Measurements from ENCODE around the gene ST8SIA4. TPM values are rescaled to one million over a fixed set of nuclear protein-coding genes. Genes with fewer than 3 reads are reported as not detected.
A peak's percentile ranks its signal among the peaks of the same experiment; 100 is the strongest.

The ST8SIA4 gene
- total RNA-seq, 2 donors from 2014 or later, result 127 to 148 TPM

- no peaks in the 10 kb centered on the region for H3K27me3 Mint-ChIP-seq
Measured at GRCh38 chr5:100898504-100899346, 4.4 kb downstream of the ST8SIA4 start.

DNA sequence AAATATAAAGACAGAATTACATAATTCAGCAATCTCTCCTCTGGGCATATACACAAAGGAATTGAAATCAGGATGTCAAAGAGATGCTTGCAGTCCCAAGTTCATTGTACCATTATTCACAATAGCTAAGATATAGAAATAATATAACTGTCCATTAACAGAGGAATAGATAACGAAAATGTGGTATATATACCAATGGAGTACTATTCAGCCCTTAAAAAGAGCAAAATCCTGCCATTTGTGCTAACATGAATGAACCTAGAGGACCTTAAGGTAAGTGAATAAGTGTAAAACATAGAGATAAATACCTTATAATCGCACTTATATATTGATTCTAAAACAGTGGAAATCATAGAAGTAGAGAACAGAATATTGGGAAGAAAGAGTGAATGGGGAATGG, 7.0 kb downstream of the ST8SIA4 start:
- DNase-seq (ENCODE audit: low spot score) (no peak), ATAC-seq (no peak)
- Mint-ChIP-seq H3K9me3 (no peaks in the 10 kb centered on the region), H3K4me3 (peak overlapping the region; percentile 76), H3K4me1 (ENCODE audit: low read depth in 2 of 2) (peaks cover 37 to 61% of the 10 kb centered on the region in 2 donors), H3K27me3 (no peaks in the 10 kb centered on the region), H3K36me3 (peaks cover 51% of the 10 kb centered on the region), H3K27ac (peak overlapping the region; percentile 74 to 97)

More at GRCh38 chr5:100898504-100899346, 4.4 kb downstream of the ST8SIA4 start:
- no peak for ATAC-seq
- Mint-ChIP-seq H3K27ac (peak overlapping the region; percentile 97 to 98), H3K9me3 (no peaks in the 10 kb centered on the region), H3K4me3 (peak overlapping the region; percentile 99), H3K4me1 (ENCODE audit: low read depth in 2 of 2) (peaks cover 33 to 58% of the 10 kb centered on the region in 2 donors), H3K36me3 (peaks cover 62% of the 10 kb centered on the region)
- DNase-seq (ENCODE audit: low spot score), result no peak

- peak; percentile 87 to 89 for ATAC-seq
- Mint-ChIP-seq H3K4me3 (peak overlapping the region; percentile 71), H3K4me1 (ENCODE audit: low read depth in 2 of 2) (peaks cover 37 to 79% of the 10 kb centered on the region in 2 donors), H3K9me3 (peaks cover 4% of the 10 kb centered on the region), H3K27me3 (no peaks in the 10 kb centered on the region), H3K36me3 (peaks cover 43% of the 10 kb centered on the region), H3K27ac (peak overlapping the region; percentile 99)
- DNase-seq (ENCODE audit: low spot score), result no peak
Measured at GRCh38 chr5:100890461-100891008, 12.5 kb downstream of the ST8SIA4 start.

- peak overlapping the region; percentile 71 for H3K4me3 Mint-ChIP-seq
- peaks cover 4% of the 10 kb centered on the region for H3K9me3 Mint-ChIP-seq
- H3K4me1 Mint-ChIP-seq (ENCODE audit: low read depth in 2 of 2), result peaks cover 37 to 77% of the 10 kb centered on the region in 2 donors
- peak overlapping the region; percentile 99 for H3K27ac Mint-ChIP-seq
- DNase-seq (ENCODE audit: low spot score), result no peak
- H3K27me3 Mint-ChIP-seq, result no peaks in the 10 kb centered on the region
- no peak for ATAC-seq
- H3K36me3 Mint-ChIP-seq, result peaks cover 41% of the 10 kb centered on the region
Measured at GRCh38 chr5:100889896-100890295, 13.2 kb downstream of the ST8SIA4 start.

DNA sequence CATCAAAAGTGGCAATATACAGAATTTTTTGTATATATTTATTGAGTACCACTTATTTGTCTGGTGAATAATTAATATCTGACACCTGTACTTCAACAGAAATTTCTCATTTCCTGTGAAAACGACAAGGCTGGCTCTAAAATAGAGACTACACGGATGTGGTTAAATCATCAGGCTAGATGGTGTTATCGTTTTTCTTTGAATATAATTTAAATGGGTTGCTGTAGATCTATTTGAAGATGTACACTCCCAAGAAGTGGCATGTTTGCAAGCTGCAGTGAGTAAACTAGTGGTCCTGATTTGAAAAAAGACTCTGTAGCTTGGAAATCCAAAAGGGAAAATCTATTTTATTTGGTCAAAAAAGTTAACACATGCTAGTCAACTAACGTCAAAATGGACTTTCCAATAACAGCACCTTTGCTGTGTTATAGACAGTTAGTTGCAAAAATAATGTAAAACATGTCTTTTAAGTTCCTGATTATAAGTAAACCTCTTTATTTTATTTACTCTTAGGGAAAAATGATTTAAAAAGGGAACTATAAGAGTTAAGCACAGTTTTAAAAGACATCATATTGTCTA, 13.8 kb downstream of the ST8SIA4 start:
- peaks cover 41% of the 10 kb centered on the region for H3K36me3 Mint-ChIP-seq
- H3K27me3 Mint-ChIP-seq, result no peaks in the 10 kb centered on the region
- H3K4me1 Mint-ChIP-seq (ENCODE audit: low read depth in 2 of 2), result peaks cover 39 to 77% of the 10 kb centered on the region in 2 donors
- peak overlapping the region; percentile 99 for H3K27ac Mint-ChIP-seq
- ATAC-seq (peak; percentile 68 to 80), DNase-seq (ENCODE audit: low spot score) (no peak)
- H3K4me3 Mint-ChIP-seq, result peak overlapping the region; percentile 71
- peaks cover 7% of the 10 kb centered on the region for H3K9me3 Mint-ChIP-seq

DNA sequence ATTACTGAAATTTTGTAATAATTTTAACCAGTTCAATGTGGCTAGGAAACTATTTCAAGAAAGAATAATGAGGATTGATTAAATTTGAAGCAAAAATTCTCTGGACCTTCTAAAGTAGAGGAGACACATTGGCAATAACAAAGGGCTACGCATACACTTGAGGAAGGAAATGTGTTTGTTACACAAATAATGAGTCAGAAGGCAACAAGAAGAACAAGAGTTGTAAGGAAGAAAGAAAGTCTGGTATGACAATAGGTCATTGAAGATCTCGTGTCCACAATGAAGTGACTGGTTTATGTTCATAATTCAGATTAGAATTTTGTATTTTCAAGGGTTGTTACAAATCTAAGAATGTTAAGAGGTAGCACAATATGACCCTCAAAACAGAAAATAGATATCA, 25.8 kb downstream of the ST8SIA4 start:
- Mint-ChIP-seq H3K4me1 (ENCODE audit: low read depth in 2 of 2) (peaks cover 46 to 58% of the 10 kb centered on the region in 2 donors), H3K27me3 (no peaks in the 10 kb centered on the region), H3K36me3 (peaks cover 50% of the 10 kb centered on the region), H3K4me3 (peak overlapping the region; percentile 34), H3K27ac (peak overlapping the region; percentile 72 to 87), H3K9me3 (peaks cover 8% of the 10 kb centered on the region)
- DNase-seq (ENCODE audit: low spot score) (no peak), ATAC-seq (peak in 1 of 2 donors; percentile 58)

DNA sequence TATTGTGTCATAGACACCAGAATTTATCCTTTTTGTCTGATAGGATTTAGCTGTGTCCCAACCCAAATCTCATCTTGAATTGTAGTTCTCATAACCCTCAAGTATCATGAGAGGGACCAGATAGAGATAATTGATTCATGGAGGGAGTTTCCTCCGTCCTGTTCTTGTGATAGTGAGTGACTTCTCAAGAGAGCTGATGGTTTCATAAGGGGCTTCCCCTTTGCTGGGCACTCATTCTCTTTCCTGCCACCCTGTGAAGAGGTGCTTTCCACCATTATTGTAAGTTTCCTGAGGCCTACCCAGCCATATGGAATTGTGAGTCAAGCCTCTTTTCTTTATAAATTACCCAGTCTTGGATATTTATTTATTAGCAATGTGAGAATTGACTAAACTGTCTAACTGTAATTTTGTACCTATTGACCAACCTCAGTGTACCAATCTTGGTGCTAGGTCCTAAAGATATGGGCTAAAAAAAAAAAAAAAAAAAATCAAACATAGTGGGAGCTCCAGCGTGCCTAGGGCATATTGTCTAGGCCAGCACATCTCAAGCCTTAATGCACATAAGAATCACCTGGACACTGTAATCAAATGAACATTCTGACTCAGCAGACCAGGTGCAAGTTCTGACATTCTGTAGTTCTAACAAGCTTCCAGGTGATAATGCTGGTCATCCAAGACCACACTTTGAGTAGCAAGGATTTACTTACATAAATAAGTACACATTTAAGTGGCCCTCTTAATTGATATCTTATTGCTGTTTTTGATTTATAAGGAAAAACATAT, 30.5 kb downstream of the ST8SIA4 start:
- Mint-ChIP-seq H3K4me3 (peak overlapping the region; percentile 60), H3K9me3 (peaks cover 8% of the 10 kb centered on the region), H3K36me3 (peaks cover 47% of the 10 kb centered on the region), H3K4me1 (ENCODE audit: low read depth in 2 of 2) (peaks cover 39 to 59% of the 10 kb centered on the region in 2 donors), H3K27me3 (no peaks in the 10 kb centered on the region), H3K27ac (peak overlapping the region; percentile 79 to 90)
- ATAC-seq, result peak; percentile 92 to 96
- DNase-seq (ENCODE audit: low spot score), result peak; percentile 79

DNA sequence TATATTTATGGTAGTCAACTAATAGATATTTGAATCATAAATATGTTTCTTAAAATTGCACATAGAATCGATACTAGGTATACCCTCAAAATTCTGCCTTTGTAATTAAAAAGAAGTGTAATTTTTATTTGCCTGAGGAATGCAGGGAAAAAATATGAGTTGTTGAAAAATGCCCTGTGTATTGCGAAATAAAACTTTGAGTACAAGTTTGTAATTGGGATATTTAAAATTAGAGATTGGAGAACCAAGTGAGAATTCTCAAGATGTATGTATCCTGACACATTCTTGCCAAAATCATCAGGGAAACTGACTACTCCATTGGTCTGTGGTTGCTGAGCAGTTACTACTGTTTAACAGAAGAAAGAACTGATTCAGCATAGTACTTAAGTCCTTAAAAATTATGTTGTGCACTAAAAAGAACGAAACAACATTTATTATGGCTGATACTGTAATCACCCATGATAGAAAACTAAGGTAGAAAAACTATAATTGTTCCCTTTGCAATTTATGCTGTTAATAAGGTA, 36.0 kb downstream of the ST8SIA4 start:
- peaks cover 38 to 58% of the 10 kb centered on the region in 2 donors for H3K4me1 Mint-ChIP-seq (ENCODE audit: low read depth in 2 of 2)
- H3K27me3 Mint-ChIP-seq, result no peaks in the 10 kb centered on the region
- DNase-seq (ENCODE audit: low spot score) (no peak), ATAC-seq (no peak)
- peaks cover 10% of the 10 kb centered on the region for H3K9me3 Mint-ChIP-seq
- peaks cover 36% of the 10 kb centered on the region for H3K36me3 Mint-ChIP-seq
- peak overlapping the region; percentile 8 for H3K4me3 Mint-ChIP-seq
- H3K27ac Mint-ChIP-seq, result peak overlapping the region; percentile 72 to 84

DNA sequence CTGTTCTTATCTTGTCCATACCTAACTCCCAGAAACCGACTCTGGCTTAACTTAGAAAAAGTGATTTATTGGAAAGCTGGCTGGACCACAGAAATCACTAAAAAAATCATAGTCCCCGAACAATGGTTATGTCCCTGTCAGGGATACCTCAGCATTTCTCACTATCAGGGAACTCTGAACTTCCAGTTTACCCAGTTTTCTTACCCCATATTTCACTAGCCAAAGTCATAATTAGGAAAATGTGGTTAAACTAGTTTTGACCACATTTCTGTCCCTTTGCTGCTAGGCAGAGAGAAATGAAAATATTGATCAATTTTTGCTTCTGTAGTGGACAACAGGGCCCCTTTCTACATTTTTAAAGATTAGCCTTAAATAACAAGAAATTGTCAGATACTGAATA, 38.2 kb downstream of the ST8SIA4 start:
- peaks cover 46% of the 10 kb centered on the region for H3K36me3 Mint-ChIP-seq
- DNase-seq (ENCODE audit: low spot score) (no peak), ATAC-seq (no peak)
- H3K27me3 Mint-ChIP-seq, result no peaks in the 10 kb centered on the region
- H3K4me1 Mint-ChIP-seq (ENCODE audit: low read depth in 2 of 2), result peaks cover 49 to 71% of the 10 kb centered on the region in 2 donors
- peak overlapping the region; percentile 72 to 84 for H3K27ac Mint-ChIP-seq
- peaks cover 10% of the 10 kb centered on the region for H3K9me3 Mint-ChIP-seq
- H3K4me3 Mint-ChIP-seq, result peak overlapping the region; percentile 54

DNA sequence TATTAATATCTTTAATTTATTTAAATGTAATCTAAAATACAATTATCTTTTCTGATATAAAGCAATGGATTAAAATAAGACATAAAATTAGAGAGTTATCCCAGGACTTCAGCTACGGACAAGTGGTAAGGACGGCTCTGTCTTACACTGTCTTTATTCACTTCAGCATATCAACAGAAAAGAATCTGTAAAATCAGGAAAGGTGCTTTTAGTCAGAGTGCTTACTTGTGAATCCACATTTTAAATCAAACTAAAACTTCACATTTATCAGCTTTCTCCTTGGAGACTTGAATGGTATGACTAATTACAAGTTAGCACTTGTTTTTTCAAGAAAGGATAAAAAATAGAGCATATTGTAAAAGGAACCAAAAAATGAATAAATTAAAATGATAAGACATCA, 39.3 kb downstream of the ST8SIA4 start:
- peaks cover 38% of the 10 kb centered on the region for H3K36me3 Mint-ChIP-seq

GRCh38 chr5:100861148-100861547, 41.9 kb downstream of the ST8SIA4 start:
- Mint-ChIP-seq H3K27ac (peak overlapping the region; percentile 84 to 85), H3K9me3 (peaks cover 7% of the 10 kb centered on the region), H3K4me3 (peak overlapping the region; percentile 71), H3K36me3 (peaks cover 40% of the 10 kb centered on the region), H3K27me3 (no peaks in the 10 kb centered on the region), H3K4me1 (ENCODE audit: low read depth in 2 of 2) (peaks cover 51 to 59% of the 10 kb centered on the region in 2 donors)
- ATAC-seq, result peak; percentile 73 to 75
- no peak for DNase-seq (ENCODE audit: low spot score)

More for the DNA sequence above, 39.3 kb downstream of the ST8SIA4 start:
- peak overlapping the region; percentile 51 for H3K4me3 Mint-ChIP-seq
- DNase-seq (ENCODE audit: low spot score), result no peak
- ATAC-seq, result peak; percentile 61 to 66
- peak overlapping the region; percentile 72 to 84 for H3K27ac Mint-ChIP-seq
- no peaks in the 10 kb centered on the region for H3K27me3 Mint-ChIP-seq
- peaks cover 51 to 64% of the 10 kb centered on the region in 2 donors for H3K4me1 Mint-ChIP-seq (ENCODE audit: low read depth in 2 of 2)
- peaks cover 10% of the 10 kb centered on the region for H3K9me3 Mint-ChIP-seq

DNA sequence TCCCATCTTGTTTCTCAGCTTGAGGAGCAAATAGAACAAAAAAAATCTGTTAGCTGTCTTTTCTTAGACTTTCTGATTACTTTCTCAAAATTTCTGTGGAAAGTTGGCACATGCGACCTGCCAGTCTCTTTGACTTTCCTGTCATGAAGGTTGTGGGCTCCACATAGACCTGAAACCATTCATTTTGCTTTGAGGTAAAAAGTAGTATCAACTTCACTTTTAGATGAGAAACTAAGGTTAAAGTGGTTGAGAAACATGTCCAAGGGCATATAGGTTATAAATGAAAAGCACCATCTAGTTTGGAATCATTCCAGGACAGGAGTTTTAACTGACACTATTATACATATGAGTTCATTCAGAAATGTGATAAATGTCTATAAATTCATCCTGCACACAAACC, 42.7 kb downstream of the ST8SIA4 start:
- peak overlapping the region; percentile 74 for H3K4me3 Mint-ChIP-seq
- ATAC-seq (peak in 1 of 2 donors; percentile 58), DNase-seq (ENCODE audit: low spot score) (no peak)
- no peaks in the 10 kb centered on the region for H3K27me3 Mint-ChIP-seq
- H3K9me3 Mint-ChIP-seq, result peaks cover 2% of the 10 kb centered on the region
- peaks cover 49 to 57% of the 10 kb centered on the region in 2 donors for H3K4me1 Mint-ChIP-seq (ENCODE audit: low read depth in 2 of 2)
- H3K36me3 Mint-ChIP-seq, result peaks cover 37% of the 10 kb centered on the region
- peak overlapping the region; percentile 84 to 85 for H3K27ac Mint-ChIP-seq

DNA sequence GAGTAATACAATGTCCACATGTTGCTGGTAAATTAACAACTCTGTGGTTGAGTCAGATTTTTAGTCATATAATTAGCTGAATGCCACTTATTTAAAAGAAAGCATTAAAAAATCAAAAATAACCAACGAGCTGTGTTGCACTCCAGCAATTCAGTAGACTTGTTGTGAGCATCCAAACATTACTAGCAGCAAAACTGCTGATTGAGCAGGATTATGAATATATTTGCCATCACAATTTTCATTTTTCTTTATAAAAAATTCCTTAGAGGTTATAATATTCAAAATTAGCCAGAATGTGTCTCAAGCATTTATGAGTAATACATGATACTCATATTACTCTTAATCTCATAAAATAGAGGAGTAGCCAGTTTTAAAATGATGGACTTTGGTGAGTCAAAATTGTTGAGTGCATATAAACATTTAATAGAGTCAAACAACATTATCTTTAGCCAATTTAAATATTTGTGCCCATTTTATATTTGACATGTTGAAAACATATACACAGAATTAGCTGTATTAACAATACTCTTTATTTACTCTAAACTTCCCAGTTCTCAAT, 44.0 kb downstream of the ST8SIA4 start:
- ATAC-seq (no peak), DNase-seq (ENCODE audit: low spot score) (no peak)
- H3K27ac Mint-ChIP-seq, result peak overlapping the region; percentile 55 to 84
- H3K36me3 Mint-ChIP-seq, result peaks cover 41% of the 10 kb centered on the region
- peak overlapping the region; percentile 9 for H3K4me3 Mint-ChIP-seq
- H3K27me3 Mint-ChIP-seq, result no peaks in the 10 kb centered on the region
- no peaks in the 10 kb centered on the region for H3K9me3 Mint-ChIP-seq
- peaks cover 48 to 59% of the 10 kb centered on the region in 2 donors for H3K4me1 Mint-ChIP-seq (ENCODE audit: low read depth in 2 of 2)

Data from natural killer cell treated with Interleukin-12 subunit alpha and Interleukin-12 subunit beta and Interleukin-15 and Interleukin-18, amount 100 ng/mL, for 72 hours (primary cell).